Measurements from ENCODE around the gene SUSD4.

SUSD4 gene

GRCh38 chr1:223363856-223364684, at the start of gene SUSD4:
TSS of gene SUSD4 (minus strand) at chr1:223364176. CDS start at chr1:223363425, 751 bp downstream.
- TF ChIP-seq CTCF (conservative IDR thresholded peaks at IDR 0.05), result no peak
- H3K27ac ChIP-seq, result peak within 1 kb of the TSS; percentile 61

GRCh38 chr1:223413216-223413615, 49.2 kb upstream of the SUSD4 start:
- H3K27ac ChIP-seq, result no peak overlapping the region
- no peak for TF ChIP-seq CTCF (conservative IDR thresholded peaks at IDR 0.05)

GRCh38 chr1:223411710-223412109, 47.7 kb upstream of the SUSD4 start:
- no peak overlapping the region for H3K27ac ChIP-seq
- TF ChIP-seq CTCF (conservative IDR thresholded peaks at IDR 0.05), result no peak

- TF ChIP-seq CTCF (conservative IDR thresholded peaks at IDR 0.05), result no peak
- no peak overlapping the region for H3K27ac ChIP-seq
These were observed 47.3 kb upstream of the SUSD4 start for GRCh38 chr1:223411309-223411708.

- TF ChIP-seq CTCF (conservative IDR thresholded peaks at IDR 0.05), result no peak
These were observed 46.1 kb upstream of the SUSD4 start for GRCh38 chr1:223410036-223410435.

GRCh38 chr1:223405507-223405906, 41.5 kb upstream of the SUSD4 start:
- TF ChIP-seq CTCF (conservative IDR thresholded peaks at IDR 0.05), result no peak
- H3K27ac ChIP-seq, result no peak overlapping the region

More at GRCh38 chr1:223410036-223410435, 46.1 kb upstream of the SUSD4 start:
- no peak overlapping the region for H3K27ac ChIP-seq

GRCh38 chr1:223403184-223403815, 39.3 kb upstream of the SUSD4 start:
- H3K27ac ChIP-seq, result no peak overlapping the region
- no peak for TF ChIP-seq CTCF (conservative IDR thresholded peaks at IDR 0.05)
